Forelimb muscle (tissue), 1 donor: ENCODE data around the gene MYL5. TPM values are rescaled to one million over a fixed set of nuclear protein-coding genes. Genes with fewer than 3 reads are reported as not detected.
"Not testable (repeated sequence)": the region's sequence is repeated elsewhere in the genome, so short reads cannot be mapped to it uniquely, and the experiment has no call there.

Experiments used
- DNase-seq: peaks from one replicate; pipeline ENCODE4 v3.0.0-alpha.2; 2013; ENCODE audit warnings: low read depth
- polyA plus RNA-seq: library from polyadenylated mRNA; unstranded; fragments of 120-200 nt; gene quantifications from one replicate; pipeline ENCODE4 v1.2.1, GENCODE V29; 2013; ENCODE audit not compliant: insufficient read length

MYL5 gene
- polyA plus RNA-seq, 1 donor = 1,014 TPM

DNA sequence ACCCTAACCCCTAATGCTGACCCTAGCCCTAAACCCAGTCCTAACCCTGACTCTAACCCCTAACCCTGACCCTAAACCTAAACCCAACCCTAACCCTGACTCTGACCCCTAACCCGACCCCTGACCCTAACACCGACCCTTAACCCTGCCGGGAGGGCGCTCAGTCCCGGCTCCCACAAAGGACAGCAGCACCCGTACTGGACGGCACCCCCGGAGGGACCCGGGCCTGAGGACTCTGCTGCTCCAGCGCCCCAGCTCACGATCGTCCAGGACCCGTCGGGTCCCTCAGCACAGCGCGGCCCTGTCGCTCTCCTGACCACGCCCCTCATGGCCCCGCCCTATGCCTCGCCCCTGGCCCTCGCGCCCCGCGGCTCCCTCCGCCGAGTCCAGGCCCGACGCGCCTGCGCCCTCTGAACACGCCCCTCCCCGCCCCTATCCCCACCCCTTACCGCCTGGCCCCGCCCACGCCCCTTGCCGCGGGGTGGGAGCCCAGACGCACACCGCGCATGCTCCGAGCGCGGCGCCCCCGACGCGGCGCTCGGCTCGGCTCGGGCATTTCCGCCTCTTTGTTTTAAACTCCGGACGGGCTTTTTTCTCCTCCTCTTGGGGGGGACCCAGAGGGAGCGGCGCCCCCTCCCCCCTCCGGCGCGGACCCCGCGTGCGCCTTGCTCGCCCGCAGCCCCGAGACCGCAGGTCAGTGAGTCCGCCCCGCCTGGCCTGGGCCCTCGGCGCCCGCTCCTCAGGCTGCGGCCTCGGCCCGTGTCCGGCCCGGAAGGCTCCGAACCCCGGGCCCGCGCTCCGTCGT lies 31.1 kb downstream of the MYL5 start, which contains the start of gene PCGF3:
PCGF3 (plus strand) TSS at position 555 of the 805 bp plus-strand sequence. CDS start 27,849 bp downstream, outside the sequence.
- DNase-seq = peak; percentile 77

DNA sequence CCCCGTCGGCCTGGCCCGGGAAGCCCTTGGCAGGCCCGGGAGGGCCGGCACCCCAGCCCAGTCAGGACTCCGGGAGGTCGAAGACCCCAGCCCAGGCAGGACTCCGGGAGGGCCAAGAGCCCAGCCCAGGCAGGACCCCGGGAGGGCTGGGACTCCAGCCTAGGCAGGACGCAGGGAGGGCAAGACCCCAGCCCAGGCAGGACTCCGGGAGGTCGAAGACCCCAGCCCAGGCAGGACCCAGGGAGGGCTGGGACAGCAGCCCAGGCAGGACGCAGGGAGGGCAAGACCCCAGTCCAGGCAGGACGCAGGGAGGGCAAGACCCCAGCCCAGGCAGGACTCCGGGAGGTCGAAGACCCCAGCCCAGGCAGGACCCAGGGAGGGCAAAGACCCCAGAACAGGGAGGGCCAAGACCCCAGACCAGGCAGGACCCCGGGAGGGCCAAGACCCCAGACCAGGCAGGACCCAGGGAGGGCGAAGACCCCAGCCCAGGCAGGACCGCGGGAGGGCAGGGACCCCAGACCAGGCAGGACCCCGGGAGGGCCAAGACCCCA lies 31.8 kb downstream of the MYL5 start:
- not testable (repeated sequence) for DNase-seq

DNA sequence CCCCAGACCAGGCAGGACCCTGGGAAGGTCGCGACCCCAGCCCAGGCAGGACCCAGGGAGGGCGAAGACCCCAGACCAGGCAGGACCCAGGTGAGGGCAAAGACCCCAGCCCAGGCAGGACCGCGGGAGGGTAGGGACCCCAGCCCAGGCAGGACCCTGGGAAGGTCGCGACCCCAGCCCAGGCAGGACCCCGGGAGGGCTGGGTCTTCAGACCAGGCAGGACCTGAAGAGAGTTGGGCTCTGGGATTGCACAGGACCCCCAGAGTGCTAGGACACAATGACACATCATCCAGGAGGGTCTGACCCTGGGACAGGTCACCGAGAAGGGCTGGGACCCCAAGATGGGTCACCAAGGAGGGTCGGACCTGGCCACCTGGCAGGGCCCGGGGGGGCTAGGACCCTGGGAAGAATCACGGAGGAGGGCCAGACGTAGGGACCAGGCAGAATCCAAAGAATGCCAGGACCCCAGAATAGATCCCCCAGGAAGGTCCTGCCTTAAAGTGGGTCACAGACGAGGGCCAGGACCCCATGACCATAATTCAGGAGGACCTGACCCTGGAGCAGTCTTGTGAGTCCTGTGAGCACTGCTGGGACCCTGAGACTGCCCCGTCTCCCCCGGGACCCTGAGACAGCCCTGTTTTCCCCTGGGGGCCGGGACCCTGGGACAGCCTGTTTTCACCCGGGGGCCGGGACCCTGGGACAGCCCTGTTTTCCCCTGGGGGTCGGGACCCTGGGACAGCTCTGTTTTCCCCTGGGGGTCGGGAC lies 32.7 kb downstream of the MYL5 start:
- no peak for DNase-seq

DNA sequence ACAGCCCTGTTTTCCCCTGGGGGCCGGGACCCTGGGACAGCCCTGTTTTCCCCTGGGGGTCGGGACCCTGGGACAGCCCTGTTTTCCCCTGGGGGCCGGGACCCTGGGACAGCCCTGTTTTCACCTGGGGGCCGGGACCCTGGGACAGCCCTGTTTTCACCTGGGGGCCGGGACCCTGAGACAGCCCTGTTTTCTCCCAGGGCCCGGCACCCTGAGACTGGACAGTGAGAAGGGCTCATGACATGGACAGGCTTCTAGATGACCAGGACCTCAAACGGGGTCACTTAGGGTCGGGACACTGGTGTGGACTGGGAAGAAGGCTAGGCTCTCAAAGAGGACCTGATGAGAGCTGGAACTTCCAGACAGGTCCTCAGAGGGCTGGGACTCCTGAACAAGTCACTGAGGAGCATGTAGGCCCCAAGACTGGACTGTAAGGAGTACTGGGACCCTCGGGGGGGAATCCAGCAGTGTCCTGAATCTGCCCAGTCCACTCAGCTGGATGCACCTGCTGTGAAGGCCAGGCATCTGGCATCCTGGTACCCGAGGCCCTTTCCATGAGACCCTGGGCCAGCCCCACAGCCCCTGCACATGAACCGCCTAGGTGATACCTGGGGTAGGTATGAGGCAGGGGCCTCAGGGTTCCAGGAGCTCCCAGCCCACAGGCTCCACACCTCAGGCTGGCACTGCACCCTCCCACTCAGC lies 33.7 kb downstream of the MYL5 start:
- DNase-seq = no peak

DNA sequence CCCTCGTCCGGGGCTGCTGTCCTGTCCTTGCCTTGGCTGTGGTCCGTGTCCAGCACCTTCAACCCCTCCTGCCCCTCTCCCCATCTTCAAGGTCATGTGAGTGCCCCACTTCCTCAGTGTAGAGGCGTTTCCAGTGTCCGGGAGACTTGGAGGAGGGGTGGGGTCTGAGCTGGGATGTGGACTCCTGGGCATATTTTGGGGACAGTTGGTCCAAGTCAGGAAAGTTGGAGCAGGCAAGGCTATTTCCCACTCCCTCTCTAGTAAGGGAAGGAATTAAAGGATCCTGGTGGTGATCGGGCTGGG lies 34.2 kb downstream of the MYL5 start:
- DNase-seq = no peak

DNA sequence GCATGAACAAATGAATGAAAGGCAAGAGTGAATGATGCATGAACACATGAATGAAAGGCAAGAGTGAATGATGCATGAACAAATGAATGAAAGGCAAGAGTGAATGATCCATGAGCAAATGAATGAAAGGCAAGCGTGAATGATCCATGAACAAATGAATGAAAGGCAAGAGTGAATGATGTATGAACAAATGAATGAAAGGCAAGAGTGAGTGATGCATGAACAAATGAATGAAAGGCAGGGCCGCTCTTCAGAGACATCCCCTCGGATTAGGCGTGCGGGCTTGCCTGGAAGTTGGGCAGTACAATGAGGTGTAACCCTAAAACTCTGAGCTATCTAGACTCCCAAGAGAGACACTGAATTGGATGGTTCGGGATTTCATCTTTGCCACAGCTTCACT lies 35.0 kb downstream of the MYL5 start:
- DNase-seq = no peak

DNA sequence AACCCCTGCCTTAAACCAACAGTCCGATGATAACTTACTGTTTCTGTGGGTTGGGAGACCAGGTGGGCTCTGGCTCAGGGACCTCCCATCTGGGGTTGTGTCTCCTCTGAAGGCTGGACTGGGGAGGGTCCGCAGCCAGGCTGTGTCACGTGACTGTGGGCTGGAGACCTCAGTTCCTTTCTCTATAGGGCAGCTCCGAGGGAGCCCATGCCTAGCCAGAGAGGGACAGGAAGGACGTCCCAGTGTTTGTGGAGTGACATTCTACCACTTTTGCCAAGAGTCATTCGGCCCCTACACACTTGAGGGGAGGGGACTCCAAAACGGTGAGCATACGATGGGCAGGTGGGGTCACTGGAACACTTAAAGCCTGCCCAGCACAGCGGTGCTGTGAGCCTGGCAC lies 35.8 kb downstream of the MYL5 start:
- no peak for DNase-seq

DNA sequence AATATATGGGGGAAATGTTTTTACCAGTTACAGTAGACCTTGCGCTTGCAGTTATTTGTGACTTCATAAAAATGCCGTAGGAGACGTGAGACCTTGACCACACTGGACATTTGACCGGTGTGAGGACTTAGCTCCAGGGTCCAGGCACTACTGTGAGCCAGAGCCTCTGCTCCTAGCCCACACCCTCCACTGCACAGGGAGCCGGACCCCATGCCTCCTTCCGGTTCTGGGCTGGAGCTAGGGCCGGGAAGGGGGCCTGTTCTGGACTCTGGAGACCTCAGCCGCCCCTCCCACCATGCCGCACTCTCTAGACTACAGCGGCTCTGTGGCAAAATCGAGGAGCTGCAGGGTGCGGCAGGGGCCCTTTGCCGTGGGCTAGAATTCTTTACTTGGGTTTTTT lies 36.6 kb downstream of the MYL5 start:
- no peak for DNase-seq

DNA sequence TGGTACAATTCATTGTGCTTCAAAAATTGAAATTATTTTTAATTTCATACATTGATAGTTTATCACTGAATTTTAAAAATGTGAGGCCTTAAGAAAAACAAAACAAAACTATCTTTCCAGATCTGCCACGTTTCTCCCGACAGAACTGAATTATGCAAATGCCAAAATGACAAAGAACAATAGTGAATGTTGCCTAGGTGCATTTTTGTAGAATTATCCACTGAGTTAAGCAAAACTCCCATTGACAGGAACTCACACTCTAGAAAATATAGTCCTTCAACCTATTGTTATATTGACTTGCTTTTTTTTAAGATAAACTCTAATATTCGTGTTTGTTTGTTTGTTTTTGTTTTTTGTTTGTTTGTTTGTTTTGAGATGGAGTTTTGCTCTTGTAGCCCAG lies 37.8 kb downstream of the MYL5 start:
- no peak for DNase-seq

DNA sequence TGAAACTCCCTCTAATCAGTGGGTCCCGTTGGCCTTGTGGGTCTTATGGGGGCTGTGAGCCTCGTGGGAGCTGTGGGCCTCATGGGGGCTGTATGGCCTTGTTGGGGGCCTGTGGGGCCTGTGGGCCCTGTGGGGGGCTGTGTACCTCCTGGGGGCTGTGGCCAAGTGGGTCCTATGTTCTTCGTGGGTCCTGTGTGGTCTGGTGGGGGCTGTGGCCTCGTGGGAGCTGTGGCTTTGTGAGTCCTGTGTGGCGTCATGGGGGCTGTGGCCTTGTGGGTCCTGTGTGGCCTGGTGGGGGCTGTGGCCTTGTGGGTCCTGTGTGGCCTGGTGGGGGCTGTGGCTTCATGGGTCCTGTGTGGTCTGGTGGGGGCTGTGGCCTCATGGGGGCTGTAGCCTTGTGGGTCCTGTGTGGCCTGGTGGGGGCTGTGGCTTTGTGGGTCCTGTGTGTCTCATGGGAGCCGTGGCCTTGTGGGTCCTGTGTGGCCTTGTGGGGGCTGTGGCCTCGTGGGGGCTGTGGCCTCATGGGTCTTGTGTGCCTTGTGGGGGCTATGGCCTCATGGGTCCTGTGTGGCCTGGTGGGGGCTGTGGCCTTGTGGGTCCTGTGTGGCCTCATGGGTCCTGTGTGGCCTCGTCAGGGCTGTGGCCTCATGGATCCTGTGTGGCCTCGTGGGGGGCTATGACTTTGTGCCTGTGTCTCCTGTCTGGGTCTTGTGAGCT lies 38.7 kb downstream of the MYL5 start:
- no peak for DNase-seq

DNA sequence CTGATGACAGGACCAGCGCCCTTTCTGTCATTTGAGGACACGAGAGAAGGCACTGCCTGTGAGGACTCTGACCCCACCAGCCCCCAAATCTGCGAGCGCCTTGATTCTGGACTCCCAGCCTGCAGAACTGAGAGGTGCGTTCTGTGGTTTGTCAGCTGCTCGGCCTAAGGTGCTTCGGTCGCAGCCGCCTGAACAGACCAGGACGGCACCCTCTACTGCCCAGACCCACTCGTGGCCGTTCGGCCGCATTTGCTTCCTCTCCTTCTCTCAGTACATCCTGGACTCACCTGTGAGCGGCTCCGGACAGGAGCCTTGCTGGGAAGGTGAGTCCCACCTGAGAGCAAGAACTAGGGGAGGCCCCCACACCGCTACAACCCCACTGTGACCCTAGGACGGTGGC lies 39.7 kb downstream of the MYL5 start:
- DNase-seq = no peak

DNA sequence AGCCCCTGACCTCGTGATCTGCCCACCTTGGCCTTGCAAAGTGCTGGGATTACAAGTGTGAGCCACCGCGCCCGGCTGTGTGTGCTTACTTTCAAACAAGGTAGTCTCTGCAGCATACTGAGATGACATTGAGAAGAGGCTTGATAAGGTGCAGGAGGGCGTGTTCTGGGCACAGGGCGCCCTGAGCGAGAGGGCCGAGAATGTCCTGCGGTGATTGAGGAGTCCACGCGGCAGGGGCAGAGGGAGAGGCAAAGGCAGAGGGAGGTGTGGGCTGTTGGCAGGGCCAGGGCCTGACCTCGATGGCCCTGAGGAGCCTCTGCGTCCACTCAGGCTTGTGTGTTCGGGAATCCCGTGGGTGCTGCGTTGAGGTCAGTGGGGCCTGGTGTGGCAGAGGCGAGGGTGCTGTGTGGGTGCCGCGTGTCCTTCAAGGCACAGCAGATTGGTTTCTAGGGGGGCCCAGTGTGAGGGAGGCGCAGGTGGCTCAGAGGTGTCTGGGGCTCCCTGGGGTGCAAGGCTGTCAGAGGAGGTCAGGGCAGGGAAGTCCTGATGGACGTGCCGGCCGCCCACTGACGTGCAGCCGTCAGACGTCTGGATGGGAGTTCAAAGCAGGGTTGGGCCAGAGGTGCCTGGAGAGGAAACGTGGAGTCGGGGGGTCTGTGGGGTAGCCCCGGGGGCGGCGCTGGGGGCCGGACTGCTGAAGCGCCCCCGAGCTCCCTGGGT lies 43.4 kb downstream of the MYL5 start:
- no peak for DNase-seq

DNA sequence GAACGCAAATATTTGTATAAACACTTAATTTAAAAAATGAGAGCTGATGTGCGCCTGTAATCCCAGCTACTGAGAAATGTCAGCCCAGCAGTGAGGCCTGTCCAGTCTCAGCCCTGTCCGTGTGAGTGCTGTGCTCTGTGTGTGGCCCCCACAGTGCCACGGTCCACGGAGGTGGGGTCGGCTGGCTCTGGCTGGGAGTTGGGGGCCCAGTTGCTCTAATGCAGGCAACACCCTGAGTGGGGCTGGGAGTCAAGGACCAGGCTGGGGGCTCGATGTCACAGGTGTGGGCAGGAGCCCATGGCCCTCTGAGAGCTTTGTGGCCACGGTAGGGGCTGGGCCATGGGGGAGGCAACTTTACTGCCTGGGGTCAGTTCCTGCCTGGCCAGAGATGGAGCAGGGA lies 44.1 kb downstream of the MYL5 start:
- no peak for DNase-seq

DNA sequence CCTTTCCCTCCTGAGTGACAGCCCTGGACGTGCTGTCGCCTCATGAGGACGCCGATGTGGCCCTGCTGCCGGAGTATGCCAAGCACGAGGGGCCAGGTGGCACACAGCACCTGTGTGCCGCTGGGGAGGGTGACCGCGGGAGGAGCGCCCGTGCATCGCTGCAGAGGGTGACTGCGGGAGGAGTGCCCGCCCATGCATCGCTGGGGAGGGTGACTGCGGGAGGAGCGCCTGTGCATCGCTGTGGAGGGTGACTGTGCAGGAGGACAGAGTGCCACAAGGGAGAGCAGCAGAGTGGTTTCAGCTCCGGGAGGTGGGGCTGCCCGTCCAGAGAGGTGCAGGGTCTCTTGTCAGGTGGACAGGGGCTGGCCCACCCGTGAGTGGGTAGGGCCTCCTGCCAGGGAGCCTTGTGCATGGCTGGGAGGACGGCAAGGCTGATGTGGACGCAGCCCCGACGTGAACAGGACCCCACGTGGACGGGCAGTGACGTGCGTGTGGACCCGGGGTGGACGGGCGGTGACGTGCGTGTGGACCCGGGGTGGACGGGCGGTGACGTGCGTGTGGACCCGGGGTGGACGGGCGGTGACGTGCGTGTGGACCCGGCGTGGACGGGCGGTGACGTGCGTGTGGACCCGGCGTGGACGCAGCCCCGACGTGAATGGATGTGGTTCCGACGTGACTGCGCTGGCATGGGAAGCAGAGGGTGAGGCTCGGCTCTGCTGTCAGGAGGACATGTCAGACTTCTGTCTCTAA lies 45.9 kb downstream of the MYL5 start:
- no peak for DNase-seq

DNA sequence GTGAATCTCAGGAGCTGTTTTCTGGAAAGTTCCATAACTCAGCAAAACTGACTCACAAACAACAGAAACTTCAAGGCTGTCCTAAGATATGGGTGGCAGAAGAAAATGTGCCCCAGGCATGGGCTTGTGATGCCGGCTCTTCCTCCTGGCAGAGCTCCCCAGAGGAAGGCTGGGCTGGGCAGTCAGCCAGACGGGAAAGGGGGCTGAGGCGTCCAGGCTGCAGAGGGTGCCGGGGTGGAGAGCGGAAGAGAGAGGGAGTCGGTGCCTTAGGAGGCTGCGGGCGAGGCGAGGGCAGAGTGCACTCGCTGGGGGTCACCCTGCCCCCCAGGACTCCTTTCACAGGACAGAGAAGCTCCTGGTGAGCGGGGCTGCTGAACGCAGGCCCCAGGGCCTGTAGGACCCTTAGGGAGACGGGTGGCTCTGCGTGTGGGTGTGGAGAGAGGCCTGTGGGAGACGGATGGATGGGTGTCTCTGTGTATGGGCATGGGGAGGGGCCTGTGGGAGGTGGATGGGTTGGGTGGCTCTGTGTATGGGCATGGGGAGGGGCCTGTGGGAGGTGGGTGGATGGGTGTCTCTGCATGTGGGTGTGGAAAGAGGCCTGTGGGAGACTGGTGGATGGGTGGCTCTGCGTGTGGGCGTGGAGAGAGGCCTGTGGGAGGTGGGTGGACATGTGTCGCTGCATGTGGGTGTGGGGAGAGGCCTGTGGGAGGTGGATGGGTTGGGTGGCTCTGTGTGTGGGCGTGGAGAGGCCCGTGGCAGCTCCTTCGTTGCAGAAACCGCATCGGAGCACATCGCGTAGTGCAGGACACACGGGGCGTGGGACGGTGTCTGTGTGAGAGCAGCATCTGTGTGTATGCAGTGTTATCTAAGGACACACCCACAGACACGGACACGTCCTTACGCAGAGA lies 47.2 kb downstream of the MYL5 start:
- no peak for DNase-seq

DNA sequence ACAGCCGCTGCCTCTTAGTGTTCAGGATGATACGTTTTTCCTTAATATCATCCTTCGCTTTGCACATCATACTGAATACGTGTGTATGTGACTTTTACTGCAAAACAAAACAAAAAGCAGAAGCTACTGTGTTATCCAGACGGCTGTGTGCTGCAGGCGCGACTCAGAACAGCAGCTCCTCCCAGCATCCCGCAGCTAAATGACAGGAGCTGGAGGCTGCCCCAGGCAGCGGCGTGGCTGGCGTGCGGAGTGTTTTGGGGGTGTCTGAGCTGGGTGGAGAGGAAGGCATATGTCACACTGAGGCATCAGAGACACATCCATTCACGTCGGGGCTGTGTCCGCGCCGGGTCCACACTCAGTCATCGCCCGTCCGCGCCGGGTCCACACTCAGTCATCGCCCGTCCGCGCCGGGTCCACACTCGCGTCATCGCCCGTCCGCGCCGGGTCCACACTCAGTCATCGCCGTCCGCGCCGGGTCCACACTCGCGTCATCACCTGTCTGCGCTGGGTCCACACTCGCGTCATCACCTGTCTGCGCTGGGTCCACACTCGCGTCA lies 47.9 kb downstream of the MYL5 start:
- DNase-seq = no peak

DNA sequence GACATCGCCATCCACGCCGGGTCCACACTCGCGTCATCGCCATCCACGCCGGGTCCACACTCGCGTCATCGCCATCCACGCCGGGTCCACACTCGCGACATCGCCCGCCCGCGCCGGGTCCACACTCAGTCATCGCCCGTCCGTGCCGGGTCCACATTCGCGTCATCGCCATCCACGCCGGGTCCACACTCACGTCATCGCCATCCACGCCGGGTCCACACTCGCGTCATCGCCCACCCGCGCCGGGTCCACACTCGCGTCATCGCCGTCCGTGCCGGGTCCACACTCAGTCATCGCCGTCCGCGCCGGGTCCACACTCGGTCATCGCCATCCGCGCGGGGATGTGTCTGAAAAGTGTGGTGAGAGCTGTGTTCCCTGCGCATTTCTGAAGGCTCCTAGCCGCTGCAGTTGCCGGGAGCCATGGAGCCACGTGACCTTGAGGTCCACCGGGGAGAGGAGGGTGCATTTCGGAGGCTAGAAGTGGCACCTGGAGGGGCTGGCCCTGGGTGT lies 48.6 kb downstream of the MYL5 start:
- no peak for DNase-seq

DNA sequence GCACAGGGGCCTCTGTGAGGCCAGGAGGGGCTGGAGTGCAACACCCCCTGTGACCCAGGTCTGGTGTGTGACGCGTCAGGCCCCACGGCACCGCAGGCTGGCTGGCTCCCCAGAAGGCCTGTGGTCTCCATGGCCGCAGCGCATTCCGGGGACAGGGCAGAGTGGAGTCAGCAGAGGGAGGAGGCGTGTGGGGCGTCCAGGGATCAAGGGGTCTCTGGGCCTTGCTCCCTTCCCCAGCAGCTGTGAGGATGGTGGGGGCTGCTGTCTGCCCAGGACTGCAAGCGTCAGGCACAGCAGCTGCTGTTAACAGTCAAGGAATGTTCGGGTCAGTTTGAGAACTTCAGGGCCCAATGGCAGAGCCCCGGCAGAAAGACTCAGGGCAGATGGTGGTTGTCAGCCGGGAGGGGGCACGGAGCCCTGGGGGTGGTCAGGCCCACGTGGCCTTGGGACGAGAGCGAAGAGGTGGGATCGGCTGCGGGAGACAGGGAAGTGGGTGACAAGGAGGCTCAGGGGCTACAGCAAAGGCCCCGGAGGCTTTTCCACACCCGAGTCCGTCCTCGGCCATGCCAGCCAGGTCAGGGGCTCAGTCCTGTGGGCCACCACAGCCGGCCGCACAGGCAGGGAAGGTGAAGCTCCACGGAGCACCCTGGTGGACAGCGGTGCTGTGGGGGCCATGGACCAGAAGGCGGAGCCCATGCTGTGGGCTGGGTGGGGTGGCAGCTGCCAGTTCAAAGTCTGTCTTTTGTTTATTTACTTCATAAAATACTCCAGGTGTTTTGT lies 49.6 kb downstream of the MYL5 start:
- DNase-seq = no peak
